Endothelial cell (in vitro differentiated cells): Measurements from ENCODE around the gene DRC7. TPM values are rescaled to one million over a fixed set of nuclear protein-coding genes. Genes with fewer than 3 reads are reported as not detected.
"Not testable (repeated sequence)": the region's sequence is repeated elsewhere in the genome, so short reads cannot be mapped to it uniquely, and the experiment has no call there.

Experiments used
- DNase-seq: peaks from one replicate; pipeline ENCODE4 v3.0.0; 2021; ENCODE audit warnings: low spot score
- H3K27ac Mint-ChIP-seq: one replicate; pipeline ENCODE4 v1.8.0; 2021; ENCODE audit warnings: mixed read lengths, inconsistent platforms; ENCODE audit not compliant: unreplicated experiment
- H3K27me3 Mint-ChIP-seq: one replicate; pipeline ENCODE4 v1.8.0; 2021; ENCODE audit warnings: mild to moderate bottlenecking, moderate library complexity, mixed read lengths, inconsistent platforms; ENCODE audit not compliant: unreplicated experiment
- H3K36me3 Mint-ChIP-seq: one replicate; pipeline ENCODE4 v1.8.0; 2021; ENCODE audit warnings: mild to moderate bottlenecking, low read depth, mixed read lengths, inconsistent platforms; ENCODE audit not compliant: unreplicated experiment
- H3K4me1 Mint-ChIP-seq: one replicate; pipeline ENCODE4 v1.8.0; 2021; ENCODE audit warnings: mild to moderate bottlenecking, mixed read lengths, inconsistent platforms; ENCODE audit not compliant: unreplicated experiment
- H3K4me3 Mint-ChIP-seq: one replicate; pipeline ENCODE4 v1.8.0; 2021; ENCODE audit warnings: mild to moderate bottlenecking, mixed read lengths, inconsistent platforms; ENCODE audit not compliant: unreplicated experiment
- H3K9me3 Mint-ChIP-seq: one replicate; pipeline ENCODE4 v1.8.0; 2021; ENCODE audit warnings: mixed read lengths, inconsistent platforms; ENCODE audit not compliant: unreplicated experiment
- total RNA-seq: library from RNA; stranded (reverse); fragmentation: NEBNext Ultra II Directional; extraction: Animal tissue kit (Norgen Biotek cat#: 25700); gene quantifications from one replicate; pipeline ENCODE4 v1.2.1, GENCODE V29; 2021; ENCODE audit not compliant: unreplicated experiment
- TF ChIP-seq, protein P1 (sequence below): fragments of 200-600 bp; sonication (generic); IDR thresholded peaks from one replicate; pipeline ENCODE4 v1.5.0; 2021; ENCODE audit warnings: antibody characterized with exemption; ENCODE audit not compliant: unreplicated experiment

DRC7 gene
- total RNA-seq, 1 donor from 2014 or later, result 1.8 TPM

DNA sequence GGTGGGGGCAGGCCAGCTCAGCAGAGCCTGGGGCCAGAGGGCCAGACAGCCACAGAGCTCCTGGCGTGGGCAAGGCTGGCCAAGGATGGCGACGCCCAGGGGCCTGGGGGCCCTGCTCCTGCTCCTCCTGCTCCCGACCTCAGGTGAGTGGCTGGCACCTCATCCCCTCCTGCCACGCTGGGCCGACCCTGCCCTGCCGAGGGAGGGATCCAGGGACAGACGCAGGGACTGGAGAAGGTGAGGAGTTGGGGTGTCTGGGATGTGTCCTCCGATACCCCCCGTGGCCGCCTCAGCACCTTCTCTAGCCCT is 26.4 kb upstream of the DRC7 start, which contains the start of gene ADGRG3:
Gene ADGRG3 (plus strand): TSS at position 44 of the 309 bp plus-strand sequence. CDS start 42 bp downstream, at position 86.
- DNase-seq, result no peak
- H3K4me1 Mint-ChIP-seq, result peaks cover 37% of the 10 kb centered on the region
- H3K9me3 Mint-ChIP-seq, result no peaks in the 10 kb centered on the region
- peaks cover 9% of the 10 kb centered on the region for H3K27me3 Mint-ChIP-seq
- TF ChIP-seq, protein P1, sequence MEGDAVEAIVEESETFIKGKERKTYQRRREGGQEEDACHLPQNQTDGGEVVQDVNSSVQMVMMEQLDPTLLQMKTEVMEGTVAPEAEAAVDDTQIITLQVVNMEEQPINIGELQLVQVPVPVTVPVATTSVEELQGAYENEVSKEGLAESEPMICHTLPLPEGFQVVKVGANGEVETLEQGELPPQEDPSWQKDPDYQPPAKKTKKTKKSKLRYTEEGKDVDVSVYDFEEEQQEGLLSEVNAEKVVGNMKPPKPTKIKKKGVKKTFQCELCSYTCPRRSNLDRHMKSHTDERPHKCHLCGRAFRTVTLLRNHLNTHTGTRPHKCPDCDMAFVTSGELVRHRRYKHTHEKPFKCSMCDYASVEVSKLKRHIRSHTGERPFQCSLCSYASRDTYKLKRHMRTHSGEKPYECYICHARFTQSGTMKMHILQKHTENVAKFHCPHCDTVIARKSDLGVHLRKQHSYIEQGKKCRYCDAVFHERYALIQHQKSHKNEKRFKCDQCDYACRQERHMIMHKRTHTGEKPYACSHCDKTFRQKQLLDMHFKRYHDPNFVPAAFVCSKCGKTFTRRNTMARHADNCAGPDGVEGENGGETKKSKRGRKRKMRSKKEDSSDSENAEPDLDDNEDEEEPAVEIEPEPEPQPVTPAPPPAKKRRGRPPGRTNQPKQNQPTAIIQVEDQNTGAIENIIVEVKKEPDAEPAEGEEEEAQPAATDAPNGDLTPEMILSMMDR, result no peak
- H3K4me3 Mint-ChIP-seq, result peak within 1 kb of the TSS; percentile 75
- peaks cover 3% of the 10 kb centered on the region for H3K36me3 Mint-ChIP-seq
- H3K27ac Mint-ChIP-seq, result peak within 1 kb of the TSS; percentile 43

DNA sequence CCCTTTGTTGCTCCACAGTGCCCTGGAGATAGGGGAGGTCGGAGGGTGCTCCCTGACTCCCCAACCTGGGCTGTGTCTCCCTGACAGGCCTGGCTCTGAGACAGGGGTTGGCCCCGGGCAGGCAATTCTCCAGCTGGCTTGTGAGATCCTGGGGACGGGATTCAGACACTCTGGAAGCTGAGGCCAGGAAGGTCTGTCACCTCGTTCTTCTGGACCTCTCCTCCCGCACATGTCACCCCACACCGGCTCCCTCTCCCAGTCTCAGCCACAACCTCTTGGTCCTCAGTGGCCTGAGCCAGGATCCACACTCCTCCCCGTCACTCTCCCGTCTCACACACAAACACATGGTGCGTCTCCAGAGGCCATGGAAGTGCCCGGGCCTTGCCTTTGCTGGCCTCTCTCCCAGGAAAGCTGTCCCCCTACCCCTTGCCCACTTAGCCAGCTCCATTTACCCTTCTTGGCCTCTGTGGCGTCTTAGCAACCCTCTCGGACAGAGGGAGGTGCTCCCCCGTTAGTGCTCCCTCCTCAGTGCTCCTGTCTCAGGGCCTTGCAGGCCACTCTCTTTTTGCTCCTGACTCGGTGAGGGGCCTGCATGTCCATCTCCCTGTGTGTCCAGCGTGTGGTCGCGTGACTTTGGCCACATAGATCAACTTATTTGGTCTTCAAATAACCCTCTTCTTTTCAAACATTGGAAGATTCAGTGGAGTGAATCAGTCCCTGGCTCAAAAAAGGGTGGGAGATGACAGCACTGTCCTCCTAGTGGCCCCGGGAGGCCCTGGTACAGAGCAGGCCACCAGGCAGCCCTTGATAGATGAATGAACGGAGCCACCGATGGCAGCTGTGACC is 25.8 kb upstream of the DRC7 start:
- Mint-ChIP-seq H3K4me3 (peak overlapping the region; percentile 75), H3K27me3 (peaks cover 6% of the 10 kb centered on the region), H3K27ac (peak overlapping the region; percentile 43), H3K4me1 (peaks cover 42% of the 10 kb centered on the region), H3K9me3 (no peaks in the 10 kb centered on the region), H3K36me3 (peaks cover 3% of the 10 kb centered on the region)
- DNase-seq, result no peak
- TF ChIP-seq, protein P1, result no peak

DNA sequence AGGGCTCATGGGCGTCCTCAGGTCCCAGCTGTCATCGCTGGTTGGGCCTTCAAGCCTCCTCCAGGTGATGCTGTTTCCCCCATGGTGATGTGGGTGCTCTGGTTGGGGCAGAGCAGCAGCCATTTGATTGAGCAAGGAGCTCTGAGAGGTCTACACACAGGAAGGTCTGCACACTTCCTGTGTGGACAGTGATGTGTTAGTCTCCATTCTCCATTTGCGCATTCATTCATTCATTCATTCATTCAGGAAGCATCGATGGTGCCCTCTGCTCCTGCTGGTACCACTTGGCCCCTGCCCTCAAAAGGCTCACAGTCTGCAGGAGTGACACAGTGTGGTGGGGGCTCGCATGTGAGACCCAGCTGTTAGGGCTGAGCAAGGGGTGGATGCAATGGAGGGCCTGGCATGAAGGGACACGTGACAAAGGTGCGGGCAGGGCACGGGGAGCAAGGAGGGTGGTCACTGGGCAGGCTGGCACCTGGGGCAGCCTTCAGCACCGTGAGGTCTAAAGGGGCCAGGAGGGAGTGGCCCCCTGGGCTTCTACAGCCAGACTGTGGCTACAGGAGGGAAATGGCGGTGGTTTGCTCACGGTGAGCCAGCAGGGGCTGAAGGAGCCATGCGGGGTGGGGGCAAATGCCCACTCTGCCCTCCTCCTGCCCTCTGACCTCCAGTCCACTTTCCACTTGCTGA is 25.0 kb upstream of the DRC7 start:
- DNase-seq, result no peak
- peaks cover 3% of the 10 kb centered on the region for H3K36me3 Mint-ChIP-seq
- peak overlapping the region; percentile 34 for H3K4me3 Mint-ChIP-seq

DNA sequence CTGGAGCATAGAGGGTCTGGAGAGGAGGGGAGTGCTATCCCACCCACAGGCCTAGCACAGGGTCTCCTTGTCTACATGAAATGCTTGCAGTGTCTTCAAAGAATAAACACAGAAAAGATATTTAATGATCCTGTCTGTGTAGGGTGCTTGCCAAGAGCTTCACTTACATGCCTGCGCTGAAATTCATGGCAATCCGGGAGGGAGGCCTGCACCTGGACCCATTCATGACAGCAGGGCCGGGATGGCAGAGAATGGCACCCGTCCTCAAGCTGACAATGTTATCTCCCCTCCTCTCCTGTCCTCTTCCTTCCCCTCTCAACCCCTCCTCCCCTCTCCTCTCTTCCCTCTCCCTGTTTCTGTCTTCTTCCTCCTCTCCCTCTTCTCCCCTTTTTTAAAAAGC is 24.4 kb upstream of the DRC7 start:
- TF ChIP-seq, protein P1, result no peak
- peak overlapping the region; percentile 12 for H3K4me3 Mint-ChIP-seq
- H3K27ac Mint-ChIP-seq, result peak overlapping the region; percentile 51
- H3K9me3 Mint-ChIP-seq, result no peaks in the 10 kb centered on the region
- H3K27me3 Mint-ChIP-seq, result peaks cover 4% of the 10 kb centered on the region
- peaks cover 3% of the 10 kb centered on the region for H3K36me3 Mint-ChIP-seq
- DNase-seq, result no peak
- peaks cover 35% of the 10 kb centered on the region for H3K4me1 Mint-ChIP-seq

More for the DNA sequence above, 25.0 kb upstream of the DRC7 start:
- Mint-ChIP-seq H3K4me1 (peaks cover 40% of the 10 kb centered on the region), H3K9me3 (no peaks in the 10 kb centered on the region), H3K27ac (no peak overlapping the region), H3K27me3 (peaks cover 5% of the 10 kb centered on the region)
- TF ChIP-seq, protein P1, result no peak

DNA sequence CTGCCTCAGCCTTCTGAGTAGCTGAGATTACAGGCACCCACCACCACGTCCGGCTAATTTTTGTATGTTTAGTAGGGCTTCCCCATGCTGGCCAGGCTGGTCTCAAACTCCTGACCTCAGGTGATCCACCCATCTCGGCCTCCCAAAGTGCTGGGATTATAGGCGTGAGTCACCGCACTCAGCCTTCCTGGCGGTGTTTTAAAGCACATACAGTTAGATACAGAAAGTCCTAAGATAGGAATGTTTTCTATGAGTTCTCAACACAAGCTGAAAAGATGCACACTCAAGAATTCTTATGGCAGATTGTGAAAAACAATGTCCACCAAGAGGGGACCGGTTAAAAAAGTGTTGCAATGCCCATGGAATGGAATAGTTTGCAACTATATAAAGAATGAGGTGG is 23.2 kb upstream of the DRC7 start:
- not testable (repeated sequence) for H3K9me3 Mint-ChIP-seq, DNase-seq, H3K27ac Mint-ChIP-seq, H3K4me3 Mint-ChIP-seq, H3K27me3 Mint-ChIP-seq, H3K36me3 Mint-ChIP-seq
- H3K4me1 Mint-ChIP-seq, result peaks cover 38% of the 10 kb centered on the region
